22Rv1 (cell line): ENCODE data around the gene GPR157.

ENCODE experiments used
- ZFX ChIP-seq: fragments of 450-650 bp; IDR thresholded peaks from 2 replicates; pipeline ENCODE4 v1.6.1; 2017; ENCODE audit warnings: antibody characterized with exemption, borderline replicate concordance
- TF ChIP-seq, protein P1 (sequence below): fragments of 450-650 bp; IDR thresholded peaks from 2 replicates; pipeline ENCODE4 v1.5.1; 2017; ENCODE audit warnings: mild to moderate bottlenecking

DNA sequence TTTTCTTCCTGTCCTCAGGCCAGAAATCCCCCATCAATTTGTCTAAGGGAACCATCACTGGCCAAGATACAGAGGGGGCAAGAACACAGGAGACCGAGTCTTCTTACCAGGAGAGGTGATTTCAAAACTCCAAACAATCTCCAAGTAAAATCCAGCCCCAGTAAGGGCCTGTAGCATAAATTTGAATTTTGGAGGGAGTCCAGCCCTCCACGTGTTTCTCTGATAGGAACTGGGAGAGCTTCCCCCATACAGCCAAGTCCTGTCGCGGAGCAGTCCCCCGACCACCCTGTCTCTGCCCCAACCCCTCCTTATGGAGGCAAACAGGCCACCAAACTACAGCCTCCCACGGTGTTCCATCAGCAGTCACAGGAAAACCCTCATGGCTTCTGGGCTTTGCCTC lies 32.4 kb upstream of the GPR157 start:
- TF ChIP-seq, protein P1, sequence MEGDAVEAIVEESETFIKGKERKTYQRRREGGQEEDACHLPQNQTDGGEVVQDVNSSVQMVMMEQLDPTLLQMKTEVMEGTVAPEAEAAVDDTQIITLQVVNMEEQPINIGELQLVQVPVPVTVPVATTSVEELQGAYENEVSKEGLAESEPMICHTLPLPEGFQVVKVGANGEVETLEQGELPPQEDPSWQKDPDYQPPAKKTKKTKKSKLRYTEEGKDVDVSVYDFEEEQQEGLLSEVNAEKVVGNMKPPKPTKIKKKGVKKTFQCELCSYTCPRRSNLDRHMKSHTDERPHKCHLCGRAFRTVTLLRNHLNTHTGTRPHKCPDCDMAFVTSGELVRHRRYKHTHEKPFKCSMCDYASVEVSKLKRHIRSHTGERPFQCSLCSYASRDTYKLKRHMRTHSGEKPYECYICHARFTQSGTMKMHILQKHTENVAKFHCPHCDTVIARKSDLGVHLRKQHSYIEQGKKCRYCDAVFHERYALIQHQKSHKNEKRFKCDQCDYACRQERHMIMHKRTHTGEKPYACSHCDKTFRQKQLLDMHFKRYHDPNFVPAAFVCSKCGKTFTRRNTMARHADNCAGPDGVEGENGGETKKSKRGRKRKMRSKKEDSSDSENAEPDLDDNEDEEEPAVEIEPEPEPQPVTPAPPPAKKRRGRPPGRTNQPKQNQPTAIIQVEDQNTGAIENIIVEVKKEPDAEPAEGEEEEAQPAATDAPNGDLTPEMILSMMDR: no peak
- TF ChIP-seq ZFX: no peak
